C4-2B (cell line): ENCODE measurements around the gene MLLT3.

ENCODE experiments used
- ZFX ChIP-seq: fragments of 450-650 bp; IDR thresholded peaks from 2 replicates; pipeline ENCODE4 v1.6.1; 2017
- TF ChIP-seq, protein P1 (sequence below): fragments of 450-650 bp; conservative IDR thresholded peaks from 2 replicates; pipeline ENCODE4 v1.5.1; 2017; ENCODE audit warnings: mild to moderate bottlenecking

DNA sequence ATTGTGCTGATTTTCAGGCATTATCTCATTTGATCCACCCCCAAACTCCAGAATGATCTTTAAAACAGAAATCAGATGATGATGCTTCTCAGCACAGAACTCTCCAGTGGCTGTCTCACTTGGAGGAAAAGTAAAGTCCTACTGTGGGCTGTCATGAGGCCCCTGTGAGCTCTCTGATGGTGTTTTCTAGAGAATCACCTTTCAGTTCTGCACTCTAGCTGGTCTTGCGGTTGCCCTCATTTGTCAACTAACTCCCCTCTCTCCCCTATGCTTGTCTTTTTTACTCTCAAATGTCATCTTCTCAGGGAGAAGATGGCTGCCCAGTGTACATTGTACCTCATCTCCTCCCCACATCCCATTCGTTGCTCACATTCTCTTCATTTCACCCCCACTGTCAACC, 295.8 kb downstream of the MLLT3 start:
- TF ChIP-seq, protein P1, sequence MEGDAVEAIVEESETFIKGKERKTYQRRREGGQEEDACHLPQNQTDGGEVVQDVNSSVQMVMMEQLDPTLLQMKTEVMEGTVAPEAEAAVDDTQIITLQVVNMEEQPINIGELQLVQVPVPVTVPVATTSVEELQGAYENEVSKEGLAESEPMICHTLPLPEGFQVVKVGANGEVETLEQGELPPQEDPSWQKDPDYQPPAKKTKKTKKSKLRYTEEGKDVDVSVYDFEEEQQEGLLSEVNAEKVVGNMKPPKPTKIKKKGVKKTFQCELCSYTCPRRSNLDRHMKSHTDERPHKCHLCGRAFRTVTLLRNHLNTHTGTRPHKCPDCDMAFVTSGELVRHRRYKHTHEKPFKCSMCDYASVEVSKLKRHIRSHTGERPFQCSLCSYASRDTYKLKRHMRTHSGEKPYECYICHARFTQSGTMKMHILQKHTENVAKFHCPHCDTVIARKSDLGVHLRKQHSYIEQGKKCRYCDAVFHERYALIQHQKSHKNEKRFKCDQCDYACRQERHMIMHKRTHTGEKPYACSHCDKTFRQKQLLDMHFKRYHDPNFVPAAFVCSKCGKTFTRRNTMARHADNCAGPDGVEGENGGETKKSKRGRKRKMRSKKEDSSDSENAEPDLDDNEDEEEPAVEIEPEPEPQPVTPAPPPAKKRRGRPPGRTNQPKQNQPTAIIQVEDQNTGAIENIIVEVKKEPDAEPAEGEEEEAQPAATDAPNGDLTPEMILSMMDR = no peak
- no peak for TF ChIP-seq ZFX
